Suprapubic skin (tissue), 4 donors: ENCODE measurements around the gene PTOV1. TPM values are rescaled to one million over a fixed set of nuclear protein-coding genes. Genes with fewer than 3 reads are reported as not detected.

Experiments
- DNase-seq, 2 donors: peaks; one replicate each; pipeline ENCODE4 v3.0.0-alpha.2; 2019; ENCODE audit warnings: low spot score in 2 of 2
- H3K27ac ChIP-seq: fragments of 200-600 bp; sonication (generic); one replicate; pipeline ENCODE4 v1.5.1; 2019
- H3K27me3 ChIP-seq: fragments of 200-600 bp; sonication (generic); one replicate; pipeline ENCODE4 v1.5.1; 2019
- H3K36me3 ChIP-seq: fragments of 200-600 bp; sonication (generic); one replicate; pipeline ENCODE4 v1.5.1; 2019
- H3K4me1 ChIP-seq: fragments of 200-600 bp; sonication (generic); one replicate; pipeline ENCODE4 v1.5.1; 2019
- H3K4me3 ChIP-seq: fragments of 200-600 bp; sonication (generic); one replicate; pipeline ENCODE4 v1.5.1; 2019; ENCODE audit warnings: mild to moderate bottlenecking
- H3K9me3 ChIP-seq: fragments of 200-600 bp; sonication (generic); one replicate; pipeline ENCODE4 v1.5.1; 2019
- EP300 ChIP-seq: sonication (generic); formaldehyde crosslinking; IDR thresholded peaks from one replicate; pipeline ENCODE4 v1.6.1; 2017; ENCODE audit warnings: antibody characterized with exemption
- POLR2A ChIP-seq, 2 donors: fragments of 450-650 bp; IDR thresholded peaks; one replicate each; pipeline ENCODE4 v1.6.1; 2017; ENCODE audit warnings: antibody characterized with exemption in 2 of 2, mild to moderate bottlenecking in 2 of 2, moderate library complexity in 2 of 2
- POLR2AphosphoS5 ChIP-seq, 3 donors: sonication (generic); formaldehyde crosslinking; IDR thresholded peaks; one replicate each; pipeline ENCODE4 v1.6.1; 2017; ENCODE audit warnings: antibody characterized with exemption in 3 of 3
- WGBS: methylation state at CpG from one replicate; pipeline ENCODE4 v1.1.5; 2018; 5-methylcytosine and 5-hydroxymethylcytosine counted together
- total RNA-seq, 4 donors: library from RNA; depleted of rRNA; stranded (reverse); fragments of >200 nt; gene quantifications; one replicate each; pipeline ENCODE4 v1.1.0, GENCODE V29; 2016
- TF ChIP-seq, protein P1 (sequence below), 2 donors: fragments of 200-600 bp in 1 of 2; fragments of 450-650 bp in 1 of 2; sonication (generic) in 1 of 2; IDR thresholded peaks; one replicate each; pipeline ENCODE4 v1.5.1; 2016 to 2019; ENCODE audit warnings: antibody characterized with exemption in 2 of 2, mild to moderate bottlenecking in 1 of 2, moderate library complexity in 1 of 2

The PTOV1 gene
- total RNA-seq, 4 donors from 2014 or later = 82.2 to 147 (median 91.2) TPM

DNA sequence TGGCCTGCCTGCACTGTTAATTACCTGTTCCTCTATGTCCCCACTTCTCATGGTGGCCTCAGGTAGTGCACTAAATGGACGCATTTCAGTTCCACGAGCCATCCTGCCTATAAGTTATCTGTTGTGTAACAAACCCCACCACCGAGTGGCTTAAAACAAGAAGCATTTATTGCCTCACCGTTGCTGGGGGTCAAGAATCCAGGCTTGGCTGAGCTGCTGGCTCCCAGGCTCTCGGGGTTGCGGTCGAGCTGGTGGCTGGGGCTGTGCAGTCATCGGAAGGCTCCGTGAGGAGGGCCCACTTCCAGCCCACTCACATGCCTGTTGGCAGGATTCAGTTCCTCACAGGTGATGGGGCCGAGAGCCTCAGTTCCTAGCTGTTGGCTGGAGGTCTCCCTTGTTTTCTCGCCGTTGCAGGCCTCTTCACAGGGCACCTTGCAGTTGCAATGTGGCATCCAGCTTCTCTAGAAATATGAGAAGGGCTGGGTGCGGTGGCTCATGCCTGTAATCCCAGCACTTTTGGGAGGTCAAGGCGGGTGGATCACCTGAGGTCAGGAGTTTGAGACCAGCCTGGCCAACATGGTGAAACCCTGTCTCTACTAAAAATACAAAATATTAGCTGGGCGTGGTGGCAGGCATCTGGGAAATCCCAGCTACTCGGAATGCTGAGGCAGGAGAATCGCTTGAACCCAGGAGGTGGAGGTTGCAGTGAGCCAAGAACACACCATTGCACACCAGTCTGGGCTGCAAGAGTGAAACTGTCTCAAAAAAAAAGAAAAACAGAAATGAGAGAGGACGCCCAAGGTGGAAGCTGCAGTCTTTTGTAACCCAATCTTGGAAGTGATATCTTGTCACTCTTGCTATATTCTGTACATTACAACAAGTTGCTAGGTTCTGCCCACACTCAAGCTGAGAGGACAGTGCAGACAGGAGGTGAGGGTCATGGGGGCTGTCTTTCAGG lies 6.5 kb upstream of the PTOV1 start:
- TF ChIP-seq, protein P1, sequence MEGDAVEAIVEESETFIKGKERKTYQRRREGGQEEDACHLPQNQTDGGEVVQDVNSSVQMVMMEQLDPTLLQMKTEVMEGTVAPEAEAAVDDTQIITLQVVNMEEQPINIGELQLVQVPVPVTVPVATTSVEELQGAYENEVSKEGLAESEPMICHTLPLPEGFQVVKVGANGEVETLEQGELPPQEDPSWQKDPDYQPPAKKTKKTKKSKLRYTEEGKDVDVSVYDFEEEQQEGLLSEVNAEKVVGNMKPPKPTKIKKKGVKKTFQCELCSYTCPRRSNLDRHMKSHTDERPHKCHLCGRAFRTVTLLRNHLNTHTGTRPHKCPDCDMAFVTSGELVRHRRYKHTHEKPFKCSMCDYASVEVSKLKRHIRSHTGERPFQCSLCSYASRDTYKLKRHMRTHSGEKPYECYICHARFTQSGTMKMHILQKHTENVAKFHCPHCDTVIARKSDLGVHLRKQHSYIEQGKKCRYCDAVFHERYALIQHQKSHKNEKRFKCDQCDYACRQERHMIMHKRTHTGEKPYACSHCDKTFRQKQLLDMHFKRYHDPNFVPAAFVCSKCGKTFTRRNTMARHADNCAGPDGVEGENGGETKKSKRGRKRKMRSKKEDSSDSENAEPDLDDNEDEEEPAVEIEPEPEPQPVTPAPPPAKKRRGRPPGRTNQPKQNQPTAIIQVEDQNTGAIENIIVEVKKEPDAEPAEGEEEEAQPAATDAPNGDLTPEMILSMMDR (IDR thresholded peaks at IDR 0.05) = no peak
- Histone ChIP-seq H3K9me3 (no peaks in the 10 kb centered on the region), H3K27me3 (no peaks in the 10 kb centered on the region), H3K27ac (no peak overlapping the region), H3K4me3 (no peak overlapping the region), H3K4me1 (peaks cover 4% of the 10 kb centered on the region), H3K36me3 (peaks cover 4% of the 10 kb centered on the region)
- no peak for DNase-seq
- WGBS = 74% methylated on average over 13 of the region's 18 CpGs

DNA sequence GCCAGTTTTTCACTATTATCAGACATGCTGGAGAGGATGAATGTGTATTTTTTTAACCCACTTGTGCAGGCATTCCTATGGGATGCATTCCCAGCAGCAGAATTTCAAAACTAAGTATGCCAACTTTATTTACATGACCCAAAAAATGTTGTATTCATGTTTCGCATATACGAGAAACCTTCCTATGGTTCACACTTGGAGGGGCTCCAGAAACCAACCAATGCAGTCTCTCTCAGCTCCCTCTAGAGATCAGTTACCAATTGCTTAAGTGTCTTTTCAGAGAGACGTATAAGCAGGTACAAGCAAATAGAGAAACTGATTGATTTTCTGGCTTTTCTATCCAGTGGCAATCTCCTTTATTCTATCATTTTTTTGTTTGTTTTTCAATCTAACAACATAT lies 5.5 kb upstream of the PTOV1 start:
- no peak for TF ChIP-seq EP300
- Histone ChIP-seq H3K27ac (no peak overlapping the region), H3K27me3 (no peaks in the 10 kb centered on the region), H3K36me3 (no peaks in the 10 kb centered on the region), H3K9me3 (no peaks in the 10 kb centered on the region), H3K4me3 (no peak overlapping the region), H3K4me1 (peaks cover 13% of the 10 kb centered on the region)
- no peak for DNase-seq
- WGBS = 44% methylated on average over 3 of the region's 3 CpGs

DNA sequence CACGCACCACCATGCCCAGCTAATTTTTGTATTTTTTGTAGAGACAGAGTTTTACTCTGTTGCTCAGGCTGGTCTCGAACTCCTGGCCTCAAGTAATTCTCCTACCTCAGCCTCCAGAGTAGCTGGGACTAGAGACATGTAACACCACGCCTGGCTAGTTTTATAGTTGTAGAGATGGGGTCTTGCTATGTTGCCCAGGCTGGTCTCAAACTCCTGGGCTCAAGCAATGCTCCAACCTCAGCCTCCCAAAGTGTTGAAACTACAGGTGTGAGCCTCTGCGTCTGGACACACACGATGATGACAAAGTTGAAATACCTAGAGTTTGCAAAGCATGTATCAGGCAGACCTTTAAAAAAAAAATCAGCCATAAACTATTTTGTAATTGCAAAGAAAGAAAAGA lies 4.6 kb upstream of the PTOV1 start:
- H3K9me3 ChIP-seq = no peaks in the 10 kb centered on the region
- WGBS = 77% methylated on average over 5 of the region's 5 CpGs
- H3K27ac ChIP-seq = no peak overlapping the region
- no peak overlapping the region for H3K4me3 ChIP-seq
- H3K36me3 ChIP-seq = no peaks in the 10 kb centered on the region
- no peaks in the 10 kb centered on the region for H3K27me3 ChIP-seq
- DNase-seq = no peak
- TF ChIP-seq EP300 (no peak), POLR2A (IDR thresholded peaks at IDR 0.05) (no peak), POLR2AphosphoS5 (IDR thresholded peaks at IDR 0.05) (no peak)
- TF ChIP-seq, protein P1 (IDR thresholded peaks at IDR 0.05) = no peak
- H3K4me1 ChIP-seq = peaks cover 14% of the 10 kb centered on the region

DNA sequence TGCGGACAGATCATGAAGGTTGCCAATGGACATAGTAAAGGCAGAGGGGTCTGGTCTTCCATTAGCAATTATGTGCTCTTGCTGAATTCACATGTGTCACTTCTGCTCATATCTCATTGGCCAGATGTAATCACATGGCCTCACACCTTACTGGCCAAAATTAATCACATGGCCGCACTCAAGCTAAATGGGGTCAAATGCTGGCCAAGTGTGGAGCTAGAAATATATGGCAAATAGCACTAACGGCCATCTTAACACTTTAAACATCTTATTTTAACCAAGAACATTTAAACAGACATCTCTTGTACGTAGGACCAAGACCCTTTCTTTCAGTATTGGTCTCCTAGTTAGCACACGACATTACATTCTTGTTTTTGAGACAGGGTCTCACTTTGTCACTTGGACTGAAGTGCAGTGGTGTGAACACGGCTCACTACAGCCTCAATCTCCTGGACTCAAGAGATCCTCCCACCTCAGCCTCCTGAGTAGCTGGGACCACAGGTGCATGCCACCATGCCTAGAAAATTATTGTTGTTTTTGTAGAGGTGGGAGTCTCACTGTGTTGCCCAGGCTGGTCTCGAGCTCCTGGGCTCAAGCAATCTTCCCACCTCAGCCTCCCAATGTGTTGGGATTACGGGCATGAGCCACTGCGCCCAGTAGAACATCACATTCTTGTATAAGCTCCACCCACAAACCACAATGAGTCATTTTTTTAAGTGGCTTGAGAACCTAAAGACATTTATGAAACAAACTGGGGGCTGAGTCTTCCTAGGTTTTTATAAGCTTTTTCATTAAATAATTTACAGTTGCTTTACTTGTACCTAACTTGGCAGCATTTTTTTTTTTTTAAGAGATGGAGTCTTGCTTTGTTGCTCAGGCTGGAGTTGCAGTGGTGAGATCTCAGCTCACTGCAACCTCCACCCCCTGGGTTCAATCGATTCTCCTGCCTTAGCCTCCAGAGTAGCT lies 2.9 kb upstream of the PTOV1 start:
- H3K27ac ChIP-seq = no peak overlapping the region
- H3K36me3 ChIP-seq = no peaks in the 10 kb centered on the region
- H3K4me3 ChIP-seq = no peak overlapping the region
- 90% methylated on average over 10 of the region's 10 CpGs for WGBS
- no peak for DNase-seq
- H3K9me3 ChIP-seq = no peaks in the 10 kb centered on the region
- H3K27me3 ChIP-seq = no peaks in the 10 kb centered on the region
- TF ChIP-seq EP300 (no peak), POLR2A (IDR thresholded peaks at IDR 0.05) (no peak), POLR2AphosphoS5 (IDR thresholded peaks at IDR 0.05) (no peak)
- TF ChIP-seq, protein P1 (IDR thresholded peaks at IDR 0.05) = no peak
- peaks cover 28% of the 10 kb centered on the region for H3K4me1 ChIP-seq

DNA sequence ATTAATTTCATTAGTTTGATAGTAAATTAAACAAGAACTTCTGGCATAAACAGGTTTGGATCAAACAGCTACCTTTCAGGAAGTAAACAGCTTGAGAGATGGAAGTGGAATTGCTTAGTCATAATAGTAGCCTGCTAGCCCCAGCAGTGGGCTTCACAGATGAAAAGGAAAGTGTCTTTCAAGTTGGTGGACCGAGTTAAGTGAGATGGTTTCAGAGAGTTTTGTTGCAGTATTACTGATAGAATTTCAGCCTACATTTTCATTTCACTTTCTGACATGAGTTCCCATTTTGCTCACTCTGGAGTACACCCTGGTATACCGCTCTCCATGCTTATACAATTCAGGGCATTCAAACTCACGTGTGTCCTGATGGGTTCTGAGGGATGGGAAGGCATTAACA lies 2.0 kb upstream of the PTOV1 start:
- WGBS = 93% methylated on average over 3 of the region's 3 CpGs
- Histone ChIP-seq H3K9me3 (no peaks in the 10 kb centered on the region), H3K36me3 (no peaks in the 10 kb centered on the region), H3K27me3 (no peaks in the 10 kb centered on the region), H3K4me3 (no peak overlapping the region), H3K4me1 (peaks cover 37% of the 10 kb centered on the region), H3K27ac (no peak overlapping the region)
- TF ChIP-seq POLR2AphosphoS5 (IDR thresholded peaks at IDR 0.05) (no peak), POLR2A (IDR thresholded peaks at IDR 0.05) (no peak), EP300 (no peak)
- TF ChIP-seq, protein P1 (IDR thresholded peaks at IDR 0.05) = no peak
- no peak for DNase-seq
